ENCODE measurements around the gene DTWD1. TPM values are rescaled to one million over a fixed set of nuclear protein-coding genes. Genes with fewer than 3 reads are reported as not detected.
"Not testable (repeated sequence)": the region's sequence is repeated elsewhere in the genome, so short reads cannot be mapped to it uniquely, and the experiment has no call there.

Gene DTWD1
- total and polyA plus RNA-seq, 2 donors (not counting 1 experiment from before 2014, with no cell fraction given) = 7.4 to 27.1 TPM

DNA sequence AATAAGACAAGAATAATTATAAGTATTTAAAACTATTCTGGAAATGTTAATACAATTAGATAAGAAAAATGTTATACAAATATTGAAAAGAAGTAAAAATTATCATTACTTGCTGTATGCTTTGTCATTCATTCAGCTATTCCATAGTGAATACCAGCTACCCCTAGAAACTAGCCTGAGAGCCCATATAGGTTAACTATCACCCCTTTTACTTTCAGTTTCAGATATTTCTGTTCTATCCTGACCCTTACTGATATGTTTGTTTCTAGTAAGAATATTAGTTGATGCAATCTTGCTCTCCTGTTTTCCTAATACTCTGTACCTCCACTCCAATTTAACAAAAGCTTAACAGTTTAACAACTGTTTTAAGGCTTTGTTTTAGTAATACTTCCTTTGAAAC is 31.8 kb upstream of the DTWD1 start:
- no peaks in the 10 kb centered on the region for H3K4me1 ChIP-seq (ENCODE audit: control insufficient read depth in 2 of 2, insufficient read depth in 2 of 2, low read length in 2 of 2)
- no peaks in the 10 kb centered on the region for H3K9me3 ChIP-seq (ENCODE audit: control extremely low read depth in 1 of 3, control insufficient read depth in 2 of 3, insufficient read depth in 1 of 3, low read length in 2 of 3)
- H4K20me1 ChIP-seq (ENCODE audit: control insufficient read depth, insufficient read depth, low read length, poor library complexity, severe bottlenecking) = no peaks in the 10 kb centered on the region
- no peaks in the 10 kb centered on the region for H3K79me2 ChIP-seq (ENCODE audit: control insufficient read depth, insufficient read depth, low read length)
- no peaks in the 10 kb centered on the region for H3K27me3 ChIP-seq (replicated peaks in 1 of 4; ENCODE audit: control extremely low read depth in 1 of 4, control insufficient read depth in 3 of 4, insufficient read depth in 4 of 4, low read length in 3 of 4)
- H3K36me3 ChIP-seq (replicated peaks in 1 of 2; ENCODE audit: control extremely low read depth in 1 of 2, control insufficient read depth in 1 of 2, extremely low read depth in 1 of 2, insufficient read depth in 2 of 2, low read length in 1 of 2) = no peaks in the 10 kb centered on the region
- H2AFZ ChIP-seq (ENCODE audit: insufficient read depth, low read depth, low read length, poor library complexity, severe bottlenecking) = no peak overlapping the region
- Mint-ChIP-seq H3K9me3 (ENCODE audit: insufficient read depth) (peaks cover 2% of the 10 kb centered on the region), H3K4me3 (no peak overlapping the region), H3K27ac (no peak overlapping the region), H3K27me3 (no peaks in the 10 kb centered on the region), H3K4me1 (peaks cover 4% of the 10 kb centered on the region)
- ATAC-seq (ENCODE audit: low read depth) (no peak), DNase-seq (no peak)
- no peak for TF ChIP-seq EZH2 (IDR thresholded peaks at IDR 0.05; ENCODE audit: borderline replicate concordance, insufficient read depth, low read depth, low read length, poor library complexity, severe bottlenecking)
- TF ChIP-seq, protein P1, sequence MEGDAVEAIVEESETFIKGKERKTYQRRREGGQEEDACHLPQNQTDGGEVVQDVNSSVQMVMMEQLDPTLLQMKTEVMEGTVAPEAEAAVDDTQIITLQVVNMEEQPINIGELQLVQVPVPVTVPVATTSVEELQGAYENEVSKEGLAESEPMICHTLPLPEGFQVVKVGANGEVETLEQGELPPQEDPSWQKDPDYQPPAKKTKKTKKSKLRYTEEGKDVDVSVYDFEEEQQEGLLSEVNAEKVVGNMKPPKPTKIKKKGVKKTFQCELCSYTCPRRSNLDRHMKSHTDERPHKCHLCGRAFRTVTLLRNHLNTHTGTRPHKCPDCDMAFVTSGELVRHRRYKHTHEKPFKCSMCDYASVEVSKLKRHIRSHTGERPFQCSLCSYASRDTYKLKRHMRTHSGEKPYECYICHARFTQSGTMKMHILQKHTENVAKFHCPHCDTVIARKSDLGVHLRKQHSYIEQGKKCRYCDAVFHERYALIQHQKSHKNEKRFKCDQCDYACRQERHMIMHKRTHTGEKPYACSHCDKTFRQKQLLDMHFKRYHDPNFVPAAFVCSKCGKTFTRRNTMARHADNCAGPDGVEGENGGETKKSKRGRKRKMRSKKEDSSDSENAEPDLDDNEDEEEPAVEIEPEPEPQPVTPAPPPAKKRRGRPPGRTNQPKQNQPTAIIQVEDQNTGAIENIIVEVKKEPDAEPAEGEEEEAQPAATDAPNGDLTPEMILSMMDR (IDR thresholded peaks at IDR 0.05) = no peak
- H3K9ac ChIP-seq (ENCODE audit: low read length) = no peak overlapping the region
- no peak overlapping the region for H3K4me2 ChIP-seq (replicated peaks; ENCODE audit: low read depth, low read length, poor library complexity, severe bottlenecking)
- H3K27ac ChIP-seq (ENCODE audit: low read length in 2 of 2) = no peak overlapping the region
- intact Hi-C loops (cut with micrococcal nuclease) = no loop called here
- POLR2A ChIA-PET = no interaction called here
- H3K4me3 ChIP-seq (ENCODE audit: control extremely low read depth in 1 of 5, extremely low read depth in 1 of 5, insufficient read depth in 1 of 5, low read depth in 2 of 5, low read length in 4 of 5) = no peak overlapping the region
- CTCF ChIA-PET = no interaction called here

DNA sequence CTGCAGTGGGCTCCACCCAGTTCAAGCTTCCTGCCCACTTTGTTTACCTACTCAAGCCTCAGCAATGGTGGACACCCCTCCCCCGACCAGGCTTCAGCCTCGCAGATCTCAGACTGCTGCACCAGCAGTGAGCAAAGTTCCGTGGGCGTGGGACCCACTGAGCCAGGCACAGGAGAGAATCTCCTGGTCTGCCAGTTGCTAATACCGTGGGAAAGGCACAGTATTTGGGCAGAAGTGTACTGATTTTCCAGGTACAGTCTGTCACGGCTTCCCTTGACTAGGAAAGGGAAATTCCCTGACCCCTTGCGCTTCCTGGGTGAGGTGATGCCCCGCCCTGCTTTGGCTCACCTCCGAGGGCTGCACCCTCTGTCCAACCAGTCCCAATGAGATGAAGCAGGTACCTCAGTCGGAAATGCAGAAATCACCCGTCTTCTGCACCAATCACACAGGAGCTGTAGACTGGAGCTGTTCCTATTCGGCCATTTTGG is 28.0 kb upstream of the DTWD1 start:
- H3K27me3 ChIP-seq (replicated peaks in 1 of 4; ENCODE audit: control extremely low read depth in 1 of 4, control insufficient read depth in 3 of 4, insufficient read depth in 4 of 4, low read length in 3 of 4); H3K9ac ChIP-seq (ENCODE audit: low read length); H3K4me3 Mint-ChIP-seq; H3K4me1 Mint-ChIP-seq; H3K27ac ChIP-seq (ENCODE audit: low read length in 2 of 2); POLR2A ChIA-PET; H3K4me2 ChIP-seq (replicated peaks; ENCODE audit: low read depth, low read length, poor library complexity, severe bottlenecking); H3K4me3 ChIP-seq (ENCODE audit: control extremely low read depth in 1 of 5, extremely low read depth in 1 of 5, insufficient read depth in 1 of 5, low read depth in 2 of 5, low read length in 4 of 5); H3K27me3 Mint-ChIP-seq; H3K9me3 ChIP-seq (ENCODE audit: control extremely low read depth in 1 of 3, control insufficient read depth in 2 of 3, insufficient read depth in 1 of 3, low read length in 2 of 3); H3K27ac Mint-ChIP-seq; CTCF ChIA-PET; intact Hi-C loops (cut with micrococcal nuclease); H3K36me3 ChIP-seq (replicated peaks in 1 of 2; ENCODE audit: control extremely low read depth in 1 of 2, control insufficient read depth in 1 of 2, extremely low read depth in 1 of 2, insufficient read depth in 2 of 2, low read length in 1 of 2); DNase-seq; H3K4me1 ChIP-seq (ENCODE audit: control insufficient read depth in 2 of 2, insufficient read depth in 2 of 2, low read length in 2 of 2); H2AFZ ChIP-seq (ENCODE audit: insufficient read depth, low read depth, low read length, poor library complexity, severe bottlenecking); H3K79me2 ChIP-seq (ENCODE audit: control insufficient read depth, insufficient read depth, low read length); H4K20me1 ChIP-seq (ENCODE audit: control insufficient read depth, insufficient read depth, low read length, poor library complexity, severe bottlenecking); ATAC-seq (ENCODE audit: low read depth): not testable (repeated sequence)
- peaks cover 11% of the 10 kb centered on the region for H3K9me3 Mint-ChIP-seq (ENCODE audit: insufficient read depth)
- WGBS (ENCODE audit: insufficient coverage) = 93% methylated on average over 9 of the region's 12 CpGs

Data from B cell (primary cell).